Lower leg skin (tissue), 4 donors: ENCODE measurements around the gene MPHOSPH10. TPM values are rescaled to one million over a fixed set of nuclear protein-coding genes. Genes with fewer than 3 reads are reported as not detected.

Experiments used
- DNase-seq, 2 donors: peaks; one replicate each; pipeline ENCODE4 v3.0.0-alpha.2; 2019; ENCODE audit warnings: low spot score in 2 of 2
- H3K4me3 ChIP-seq: fragments of 200-600 bp; sonication (generic); 2 replicates; pipeline ENCODE4 v1.5.1; 2017; ENCODE audit warnings: mild to moderate bottlenecking, low read depth; ENCODE audit not compliant: poor library complexity, severe bottlenecking
- POLR2A ChIP-seq, 2 donors: fragments of 450-650 bp; IDR thresholded peaks; one replicate each; pipeline ENCODE4 v1.6.1; 2016 to 2017; ENCODE audit warnings: antibody characterized with exemption in 2 of 2, mild to moderate bottlenecking in 1 of 2, moderate library complexity in 1 of 2
- WGBS, 2 donors: methylation state at CpG; one replicate each; pipeline ENCODE4 v1.1.5; 2018; 5-methylcytosine and 5-hydroxymethylcytosine counted together
- intact Hi-C: fragments of 100-400 bp; cut with DNase I; formaldehyde crosslinking; loops from one replicate; pipeline ENCODE4 v1.15.0; 2023; ENCODE audit warnings: low total_unique reads
- total RNA-seq, 4 donors: library from RNA; depleted of rRNA; stranded (reverse); fragments of >200 nt; gene quantifications; one replicate each; pipeline ENCODE4 v1.1.0, GENCODE V29; 2016
- TF ChIP-seq, protein P1 (sequence below), 3 donors: fragments of 450-650 bp; IDR thresholded peaks; one replicate each; pipeline ENCODE4 v1.5.1; 2016; ENCODE audit warnings: antibody characterized with exemption in 3 of 3, mild to moderate bottlenecking in 3 of 3, moderate library complexity in 2 of 3

The MPHOSPH10 gene
- total RNA-seq, 4 donors from 2014 or later = 19.0 to 28.1 (median 21.8) TPM

- no peak for DNase-seq
- intact Hi-C loops = no loop called here
- TF ChIP-seq, protein P1, sequence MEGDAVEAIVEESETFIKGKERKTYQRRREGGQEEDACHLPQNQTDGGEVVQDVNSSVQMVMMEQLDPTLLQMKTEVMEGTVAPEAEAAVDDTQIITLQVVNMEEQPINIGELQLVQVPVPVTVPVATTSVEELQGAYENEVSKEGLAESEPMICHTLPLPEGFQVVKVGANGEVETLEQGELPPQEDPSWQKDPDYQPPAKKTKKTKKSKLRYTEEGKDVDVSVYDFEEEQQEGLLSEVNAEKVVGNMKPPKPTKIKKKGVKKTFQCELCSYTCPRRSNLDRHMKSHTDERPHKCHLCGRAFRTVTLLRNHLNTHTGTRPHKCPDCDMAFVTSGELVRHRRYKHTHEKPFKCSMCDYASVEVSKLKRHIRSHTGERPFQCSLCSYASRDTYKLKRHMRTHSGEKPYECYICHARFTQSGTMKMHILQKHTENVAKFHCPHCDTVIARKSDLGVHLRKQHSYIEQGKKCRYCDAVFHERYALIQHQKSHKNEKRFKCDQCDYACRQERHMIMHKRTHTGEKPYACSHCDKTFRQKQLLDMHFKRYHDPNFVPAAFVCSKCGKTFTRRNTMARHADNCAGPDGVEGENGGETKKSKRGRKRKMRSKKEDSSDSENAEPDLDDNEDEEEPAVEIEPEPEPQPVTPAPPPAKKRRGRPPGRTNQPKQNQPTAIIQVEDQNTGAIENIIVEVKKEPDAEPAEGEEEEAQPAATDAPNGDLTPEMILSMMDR (IDR thresholded peaks at IDR 0.05) = no peak
- no peak for TF ChIP-seq POLR2A (IDR thresholded peaks at IDR 0.05)
- H3K4me3 ChIP-seq = no peak overlapping the region
Measured at GRCh38 chr2:71133603-71134002, 3.2 kb downstream of the MPHOSPH10 start.

DNA sequence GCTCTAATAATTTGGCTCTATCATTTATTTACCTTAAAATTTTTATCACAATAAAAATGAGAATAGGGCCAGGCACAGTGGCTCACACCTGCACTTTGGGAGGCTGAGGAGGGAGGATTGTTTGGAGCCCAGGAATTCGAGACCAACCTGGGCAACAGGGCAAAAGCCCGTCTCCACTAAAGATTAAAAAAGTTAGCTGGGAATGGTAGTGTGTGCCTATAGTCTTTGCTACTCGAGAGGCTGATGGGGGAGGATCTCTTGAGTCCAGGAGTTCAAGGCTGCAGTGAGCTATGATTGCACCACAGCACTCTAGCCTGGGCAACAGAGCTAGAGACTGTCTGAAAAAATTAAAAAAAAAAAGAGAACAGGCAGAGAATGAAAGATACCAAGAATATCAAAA is 5.7 kb downstream of the MPHOSPH10 start:
- no peak for DNase-seq
- TF ChIP-seq, protein P1 (IDR thresholded peaks at IDR 0.05) = no peak
- no peak for TF ChIP-seq POLR2A (IDR thresholded peaks at IDR 0.05)
- no peak overlapping the region for H3K4me3 ChIP-seq
- intact Hi-C loops = no loop called here
- 77 to 81% methylated on average over 3 of the region's 3 CpGs for WGBS, 2 donors

DNA sequence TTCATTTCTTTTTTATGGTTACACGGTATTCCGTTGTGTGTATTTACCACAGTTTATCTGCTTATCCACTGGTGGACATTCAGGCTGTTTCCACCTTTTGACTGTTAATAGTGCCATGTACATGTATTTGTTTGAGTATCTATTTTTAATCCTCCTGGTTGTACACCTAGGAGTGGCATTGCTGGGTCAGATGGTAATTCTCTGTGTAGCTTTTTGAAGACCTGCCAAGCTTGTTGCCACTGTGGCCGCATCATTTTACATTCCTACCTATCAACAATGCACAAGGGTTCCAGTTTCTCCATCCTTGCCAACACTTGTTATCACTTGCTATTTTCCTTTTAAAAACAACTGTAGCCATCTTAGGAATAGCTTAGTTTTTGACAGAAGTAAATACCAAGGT is 13.3 kb downstream of the MPHOSPH10 start:
- WGBS, 2 donors = 91 to 93% methylated on average over 3 of the region's 3 CpGs
- no peak for TF ChIP-seq POLR2A (IDR thresholded peaks at IDR 0.05)
- TF ChIP-seq, protein P1 (IDR thresholded peaks at IDR 0.05) = no peak
- no peak overlapping the region for H3K4me3 ChIP-seq
- intact Hi-C loops = no loop called here
- no peak for DNase-seq

DNA sequence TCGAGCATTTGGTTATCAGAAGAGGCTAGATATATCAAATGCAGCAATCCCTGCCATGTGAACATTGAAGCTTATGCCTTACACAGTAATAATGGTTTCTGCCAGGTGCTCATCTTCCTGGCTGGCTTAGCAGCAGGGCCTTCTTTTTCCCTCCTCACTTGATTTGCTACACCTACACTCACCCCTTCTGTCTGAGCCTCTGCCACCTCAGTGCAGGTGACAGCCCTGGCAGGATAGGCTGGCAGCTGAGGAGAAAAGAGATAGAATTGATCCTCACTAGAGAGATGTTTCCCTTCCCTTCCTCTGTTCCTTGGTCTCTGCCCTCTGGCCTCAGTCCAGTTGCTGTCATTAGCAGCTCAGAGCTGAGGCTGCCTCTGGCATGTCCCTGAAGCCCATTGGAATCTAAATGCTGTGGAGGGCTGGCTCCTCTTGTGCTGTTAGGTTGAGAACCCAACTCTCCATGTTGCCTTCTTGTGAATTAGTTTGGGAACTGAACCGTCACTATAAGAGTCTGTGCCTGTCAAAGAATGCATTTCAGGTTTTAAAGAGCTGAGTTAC is 18.2 kb downstream of the MPHOSPH10 start:
- intact Hi-C loops = no loop called here
- H3K4me3 ChIP-seq = no peak overlapping the region
- no peak for TF ChIP-seq POLR2A (IDR thresholded peaks at IDR 0.05)
- TF ChIP-seq, protein P1 (IDR thresholded peaks at IDR 0.05) = no peak
- no peak for DNase-seq
- 80 to 85% methylated on average over 2 of the region's 2 CpGs for WGBS, 2 donors

DNA sequence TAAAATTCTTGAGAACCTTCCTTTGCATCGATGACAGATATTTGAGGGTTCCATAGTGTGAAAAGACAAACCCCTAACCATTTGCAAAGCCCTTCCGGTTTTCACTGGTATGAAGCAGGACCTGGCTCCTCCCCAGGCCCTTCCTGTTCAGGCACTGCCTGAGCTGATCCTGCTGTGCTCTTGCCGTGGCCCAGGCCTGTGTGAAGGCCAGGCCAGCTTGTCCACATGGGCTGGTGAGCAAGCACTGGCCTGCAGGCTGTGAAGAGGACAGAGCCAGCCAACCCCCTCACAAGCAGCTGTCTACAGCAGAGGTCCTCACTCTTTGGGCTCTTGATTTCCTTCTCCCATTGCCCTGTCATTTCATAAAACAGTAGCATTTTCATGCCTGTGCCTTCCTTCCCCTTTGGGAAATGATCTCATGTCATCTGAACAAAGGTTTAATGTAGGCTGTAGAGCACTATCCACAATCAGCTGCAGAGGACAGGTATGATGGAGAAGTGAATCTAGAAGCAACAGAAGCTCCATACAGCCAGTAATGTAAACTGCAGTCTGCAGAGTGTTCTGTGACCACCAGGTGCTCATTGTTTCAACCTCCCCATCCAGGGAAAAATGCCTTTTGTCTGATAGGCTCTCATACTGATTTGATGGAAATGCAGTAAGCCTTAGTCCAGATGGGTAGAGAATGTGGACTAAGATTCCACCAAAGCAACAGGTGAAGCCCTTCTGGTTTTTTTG is 19.8 kb downstream of the MPHOSPH10 start:
- TF ChIP-seq POLR2A (IDR thresholded peaks at IDR 0.05) = no peak
- TF ChIP-seq, protein P1 (IDR thresholded peaks at IDR 0.05) = no peak
- WGBS, 2 donors = 47 to 51% methylated on average over 3 of the region's 3 CpGs
- no peak for DNase-seq
- no peak overlapping the region for H3K4me3 ChIP-seq
- intact Hi-C loops = no loop called here
